Spleen (tissue), 7 donors: ENCODE data around the gene FAIM2.

Source experiments
- CTCF ChIP-seq, 11 experiments: fragments of 200-600 bp in 7 of 11; fragments of 450-650 bp in 4 of 11; sonication (generic) in 4 of 11; IDR thresholded peaks in 8 of 11; conservative IDR thresholded peaks in 3 of 11; 1 replicate in 7 of 11; 2 replicates in 4 of 11; pipeline versions ENCODE4 v1.4.0 to v1.8.0; 2016 to 2021; ENCODE audit warnings: antibody characterized with exemption in 11 of 11, inconsistent platforms in 4 of 11, mild to moderate bottlenecking in 1 of 11
- POLR2A ChIP-seq, 3 donors: fragments of 450-650 bp; IDR thresholded peaks; one replicate each; pipeline ENCODE4 v1.5.1; 2017; ENCODE audit warnings: antibody characterized with exemption in 3 of 3, mild to moderate bottlenecking in 1 of 3
- POLR2AphosphoS5 ChIP-seq, 3 donors: sonication (generic); formaldehyde crosslinking; IDR thresholded peaks; one replicate each; pipeline ENCODE4 v1.5.1; 2017; ENCODE audit warnings: antibody characterized with exemption in 3 of 3
- donor health status: DM: no; HTN: no; CAD: no; lungs with moderate emphysema.
- donor health status: DM: no; HTN: no; CAD: no.
- donor health status: DM: no; HTN: no; CAD: no.

DNA sequence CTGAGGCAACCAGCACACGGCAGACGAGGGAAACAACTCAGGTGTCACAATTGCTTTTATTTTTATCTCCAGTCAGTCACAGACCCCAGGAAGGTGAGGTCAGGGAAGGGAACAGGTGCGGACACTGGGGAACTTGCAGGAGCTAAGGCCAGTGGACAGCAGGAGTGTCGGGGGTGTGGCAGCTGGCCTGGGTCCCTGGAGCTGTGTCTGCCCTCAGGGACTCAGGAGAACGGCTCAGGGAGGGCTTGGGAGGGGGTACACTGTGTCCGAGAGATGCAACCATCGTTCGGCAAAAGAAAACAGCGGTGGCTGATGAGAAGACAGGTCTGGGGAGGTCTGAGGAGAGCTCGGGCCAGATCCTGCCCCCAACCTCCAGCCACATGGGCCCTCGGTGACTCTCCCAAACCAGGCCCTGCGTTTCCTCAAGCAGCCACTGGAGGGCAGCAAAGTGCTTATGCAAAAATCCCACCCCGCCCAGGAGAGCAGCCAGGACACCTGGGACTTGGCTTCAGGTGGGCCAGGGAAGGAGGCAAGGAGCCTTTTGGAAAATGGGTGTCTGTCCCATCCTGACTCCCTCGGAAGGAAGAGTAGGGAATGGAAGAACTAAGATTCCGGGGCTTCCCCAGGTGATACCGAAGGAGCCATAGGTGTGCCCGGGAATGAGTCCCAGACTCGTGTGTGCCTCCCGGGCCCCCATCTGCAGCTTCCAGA, 36.7 kb downstream of the FAIM2 start:
- TF ChIP-seq CTCF (IDR thresholded peaks at IDR 0.05 in 8 of 11, conservative IDR thresholded peaks at IDR 0.05 in 3 of 11) (peak; percentile 80 to 99 (median 95)), POLR2A (IDR thresholded peaks at IDR 0.05) (no peak), POLR2AphosphoS5 (IDR thresholded peaks at IDR 0.05) (no peak)
